ENCODE measurements around the gene SOCS4.
A peak's percentile ranks its signal among the peaks of the same experiment; 100 is the strongest.
"Not testable (repeated sequence)": the region's sequence is repeated elsewhere in the genome, so short reads cannot be mapped to it uniquely, and the experiment has no call there.

Gene SOCS4

DNA sequence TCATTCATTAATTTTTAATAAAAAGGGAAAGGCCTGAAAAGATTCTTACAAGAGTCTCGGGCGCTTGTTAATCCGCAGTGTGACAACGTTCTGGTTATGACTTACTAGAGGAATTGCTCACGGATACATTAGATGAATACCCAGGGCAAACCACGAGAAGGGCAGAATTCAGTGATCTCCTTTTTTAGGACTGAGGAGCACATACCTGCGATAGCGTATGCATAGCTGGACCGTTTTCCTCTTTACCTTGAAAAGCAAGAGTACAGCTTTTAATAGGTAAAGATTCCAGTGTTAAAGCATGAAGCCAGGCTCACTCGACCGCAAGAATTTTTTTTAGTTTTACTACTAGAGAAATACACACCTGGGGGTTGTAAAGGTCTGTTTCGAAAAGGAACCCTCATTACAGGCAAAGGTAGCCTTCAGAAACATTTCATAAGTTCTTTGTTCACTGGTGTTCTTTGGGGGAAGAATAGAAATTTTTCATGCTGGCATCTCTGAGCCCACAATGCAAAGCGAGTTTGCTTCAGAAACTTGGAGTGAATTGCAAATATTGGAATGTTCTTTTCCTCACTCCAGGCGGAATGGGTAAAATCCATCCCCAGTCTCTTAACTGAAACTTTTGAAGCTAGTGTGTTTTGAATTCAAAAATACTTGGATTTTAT is 25.4 kb downstream of the SOCS4 start:
- no peak for DNase-seq

DNA sequence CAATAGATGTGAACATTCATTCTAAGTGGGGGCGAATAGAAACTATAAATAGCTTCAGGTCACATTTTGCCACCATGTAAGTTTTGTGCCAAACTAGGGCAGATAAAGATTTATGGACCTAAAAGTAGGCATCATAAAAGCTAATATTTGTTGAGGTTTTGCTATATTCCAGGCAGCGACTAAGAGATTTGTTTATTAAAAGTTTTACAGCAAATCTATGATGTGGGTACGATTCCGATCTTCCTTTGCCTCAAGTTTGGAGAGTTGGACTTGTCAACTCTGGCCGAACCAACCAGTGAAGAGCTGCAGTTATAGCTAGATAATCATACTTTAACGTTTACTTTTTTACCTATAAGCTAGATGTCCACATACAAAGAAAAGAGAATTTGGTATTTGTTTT is 26.0 kb downstream of the SOCS4 start:
- no peak for DNase-seq

DNA sequence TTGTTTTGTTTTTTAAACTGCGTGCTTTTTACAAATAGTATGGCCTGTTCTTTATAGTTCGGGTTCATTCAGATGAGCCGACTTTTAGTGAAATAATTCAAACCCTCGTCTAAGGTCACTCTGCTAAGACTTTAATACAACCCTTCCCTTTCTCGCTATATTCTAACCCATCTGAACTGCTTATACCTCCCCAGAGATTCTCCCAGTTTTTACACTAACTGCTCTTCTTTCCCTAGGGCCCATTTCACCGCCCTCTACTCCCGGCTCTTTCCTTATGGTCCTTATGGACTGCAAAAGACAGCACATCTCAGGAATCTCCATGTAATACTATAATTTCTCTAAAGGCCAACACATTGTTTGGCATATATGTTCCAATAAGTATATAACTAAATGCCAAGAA is 26.5 kb downstream of the SOCS4 start:
- no peak for DNase-seq

DNA sequence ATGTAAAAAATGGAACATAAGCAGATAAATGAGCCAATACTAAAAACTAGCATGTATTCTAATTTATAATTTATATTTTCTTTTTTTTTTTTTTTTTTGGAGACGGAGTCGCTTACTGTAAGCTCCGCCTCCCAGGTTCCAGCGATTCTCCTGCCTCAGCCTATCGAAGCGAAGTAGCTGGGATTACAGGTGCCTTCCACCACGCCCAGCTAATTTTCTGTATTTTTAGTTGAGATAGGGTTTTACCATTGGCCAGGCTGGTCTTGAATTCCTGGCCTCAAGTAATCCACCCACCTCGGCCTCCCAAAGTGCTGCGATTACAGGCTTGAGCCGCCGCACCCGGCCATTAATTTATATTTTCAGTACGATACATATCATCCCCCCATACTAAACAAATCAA is 27.1 kb downstream of the SOCS4 start:
- no peak for DNase-seq

DNA sequence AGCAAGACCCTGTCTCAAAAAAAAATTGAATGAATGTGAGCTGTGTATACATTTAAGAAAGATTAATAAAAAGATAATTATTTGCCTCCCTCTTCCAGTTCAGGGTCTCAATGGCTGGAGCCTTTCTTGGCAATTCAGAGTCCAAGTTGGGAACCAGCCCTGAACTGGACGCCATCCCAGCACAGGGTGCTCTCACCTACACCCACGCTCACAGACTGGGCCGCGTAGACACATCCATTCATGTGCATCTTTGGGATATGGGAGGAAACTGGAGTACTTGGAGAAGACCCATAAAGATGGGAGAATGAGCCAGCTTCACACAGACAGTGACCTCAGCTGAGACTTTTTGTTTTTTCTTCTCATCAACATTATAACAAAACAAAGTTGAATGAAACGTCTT is 30.9 kb downstream of the SOCS4 start:
- no peak for DNase-seq

DNA sequence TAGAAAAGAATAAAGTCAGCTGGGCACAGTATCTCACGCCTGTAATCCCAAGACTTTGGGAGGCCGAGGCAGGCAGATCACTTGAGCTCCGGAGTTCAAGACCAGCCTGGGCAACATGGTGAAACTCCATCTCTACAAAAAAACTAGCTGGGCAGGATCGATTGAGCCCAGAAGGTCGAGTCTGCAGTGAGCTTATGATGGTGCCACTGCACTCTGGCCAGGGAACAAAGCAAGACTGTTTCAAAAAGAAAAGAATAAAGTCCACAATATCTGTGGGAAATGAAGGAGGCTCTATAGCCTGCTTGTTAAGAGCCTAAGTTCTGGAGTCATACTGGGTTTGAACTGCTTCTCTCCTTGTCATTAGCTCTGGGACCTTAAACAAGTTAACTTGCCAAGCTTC is 32.3 kb downstream of the SOCS4 start:
- no peak for DNase-seq

DNA sequence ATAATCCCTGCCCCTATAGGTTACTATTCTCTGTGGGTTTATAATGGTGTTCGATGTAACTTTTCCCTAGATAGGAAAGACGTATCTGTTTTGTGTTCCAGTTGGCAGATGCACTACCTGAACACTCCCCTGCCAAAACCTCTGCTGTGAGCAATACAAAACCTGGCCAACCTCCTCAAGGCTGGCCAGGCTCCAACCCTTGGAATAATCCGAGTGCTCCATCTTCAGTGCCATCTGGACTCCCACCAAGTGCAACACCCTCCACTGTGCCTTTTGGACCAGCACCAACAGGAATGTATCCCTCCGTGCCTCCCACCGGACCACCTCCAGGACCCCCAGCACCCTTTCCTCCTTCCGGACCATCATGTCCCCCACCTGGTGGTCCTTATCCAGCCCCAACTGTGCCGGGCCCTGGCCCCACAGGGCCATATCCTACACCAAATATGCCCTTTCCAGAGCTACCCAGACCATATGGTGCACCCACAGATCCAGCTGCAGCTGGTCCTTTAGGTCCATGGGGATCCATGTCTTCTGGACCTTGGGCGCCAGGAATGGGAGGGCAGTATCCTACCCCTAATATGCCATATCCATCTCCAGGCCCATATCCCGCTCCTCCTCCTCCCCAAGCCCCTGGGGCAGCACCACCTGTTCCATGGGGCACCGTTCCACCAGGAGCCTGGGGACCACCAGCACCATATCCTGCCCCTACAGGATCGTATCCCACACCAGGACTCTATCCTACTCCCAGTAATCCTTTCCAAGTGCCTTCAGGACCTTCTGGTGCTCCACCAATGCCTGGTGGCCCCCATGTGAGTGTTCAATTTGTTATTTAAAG is 35.7 kb downstream of the SOCS4 start:
- DNase-seq: peak; percentile 87

DNA sequence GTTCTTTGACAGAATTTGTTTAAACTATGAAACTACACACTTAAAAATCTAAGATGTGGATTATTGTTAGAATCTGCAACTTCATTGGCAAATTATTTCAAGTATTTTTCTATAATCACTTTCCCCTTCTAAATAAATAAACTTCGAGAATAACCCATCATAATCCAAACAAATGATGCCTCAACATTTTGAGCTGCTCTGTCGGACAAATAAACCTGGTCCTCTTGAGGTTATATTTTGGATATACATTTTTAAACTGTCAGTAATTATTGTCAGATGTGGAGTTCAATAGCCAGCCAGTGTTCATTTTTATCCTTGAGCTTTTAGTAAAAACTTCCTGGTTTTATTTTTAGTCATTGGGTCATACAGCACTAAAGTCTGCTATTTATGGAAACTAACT is 37.9 kb downstream of the SOCS4 start:
- not testable (repeated sequence) for DNase-seq

DNA sequence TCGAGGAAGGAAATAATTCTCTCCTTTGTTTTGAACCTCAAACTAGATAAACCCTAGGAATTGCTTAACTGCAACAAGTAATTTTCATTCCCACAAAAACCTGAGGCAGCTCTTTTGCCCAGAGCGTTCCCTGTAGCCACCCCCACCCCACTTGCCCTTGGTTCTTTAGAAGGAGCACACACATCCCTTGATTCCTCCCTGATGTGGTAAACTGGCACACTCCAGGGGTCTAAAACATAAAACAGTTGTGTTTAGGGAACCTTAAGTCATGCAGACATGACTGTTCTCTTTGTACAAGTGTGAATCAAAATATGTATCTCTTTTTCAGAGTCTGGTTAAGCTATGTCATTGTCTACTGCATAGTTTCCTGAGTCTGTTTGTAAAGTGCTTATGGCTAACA is 38.4 kb downstream of the SOCS4 start:
- no peak for DNase-seq

DNA sequence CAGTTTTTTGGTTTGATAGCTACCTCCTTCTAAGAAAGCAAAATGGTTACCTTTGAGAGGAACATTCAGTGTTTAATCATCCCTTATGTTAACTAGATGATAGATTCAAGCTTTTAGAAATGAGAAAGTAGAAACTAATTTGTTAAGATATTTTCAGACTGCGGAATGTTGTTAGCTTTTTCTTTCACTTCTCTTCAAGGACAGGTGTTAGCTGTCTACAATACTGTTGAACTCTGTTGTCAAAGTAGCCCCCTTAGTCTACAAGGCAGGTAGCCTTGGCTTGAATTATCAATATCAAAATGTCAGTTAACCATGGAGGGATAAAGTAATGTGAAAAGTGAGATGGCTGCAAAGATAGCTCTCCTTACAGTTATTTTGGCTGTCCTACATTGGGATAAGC is 39.2 kb downstream of the SOCS4 start:
- no peak for DNase-seq

DNA sequence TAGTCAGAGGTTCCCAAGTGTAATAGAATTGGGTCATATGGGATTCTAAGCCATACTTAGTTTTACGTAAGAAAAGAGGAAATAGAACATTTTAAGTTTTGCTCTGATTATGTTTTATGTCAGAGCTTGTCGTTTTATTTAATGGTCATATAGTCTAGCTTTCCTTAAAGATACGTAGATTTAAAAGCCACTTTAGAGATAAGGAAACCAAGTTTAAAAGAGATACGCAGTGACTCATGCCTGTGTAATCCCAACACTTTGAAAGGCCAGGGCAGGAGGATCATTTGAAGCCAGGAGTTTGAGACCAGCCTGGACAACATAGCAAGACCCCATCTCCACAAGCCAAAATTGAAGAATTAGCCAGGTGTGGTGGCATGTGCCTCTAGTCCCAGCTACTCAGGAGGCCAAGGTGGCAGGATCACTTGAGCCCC is 44.0 kb downstream of the SOCS4 start:
- no peak for DNase-seq

DNA sequence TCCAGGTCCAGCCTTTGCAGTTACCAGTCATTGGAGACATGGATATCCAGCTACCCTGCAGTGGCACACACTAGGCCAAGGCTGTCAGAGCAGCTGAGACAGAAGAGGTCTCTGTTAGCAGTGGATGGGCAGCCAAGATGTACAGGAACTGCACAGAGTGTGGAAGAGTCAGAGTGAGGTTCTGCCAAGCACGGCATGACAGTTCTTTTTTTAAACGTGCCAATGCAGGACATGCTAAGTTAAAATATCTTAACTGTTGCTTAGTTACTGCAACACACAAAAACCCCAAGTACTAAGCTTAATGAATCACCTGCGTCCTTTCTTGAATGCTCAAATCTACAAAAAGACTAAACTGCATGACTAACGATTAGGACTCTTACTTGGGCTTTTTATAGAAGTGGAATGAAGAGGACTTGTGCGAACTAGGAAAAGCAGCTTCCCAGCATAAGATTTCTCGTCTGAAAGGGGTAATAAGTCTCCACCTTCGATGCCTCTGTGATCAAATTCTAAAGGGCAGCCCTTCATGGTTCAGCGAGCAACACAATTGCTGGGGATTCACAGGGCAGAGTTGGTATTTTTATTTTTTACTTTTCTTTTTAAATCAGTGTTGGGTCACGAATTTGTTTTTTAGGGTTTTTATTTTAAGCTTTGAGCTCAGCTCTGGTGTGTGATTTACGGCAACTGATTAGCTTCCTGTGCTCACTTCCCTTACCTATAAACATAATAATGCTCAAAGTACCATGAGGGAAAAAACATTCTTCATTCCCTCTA is 45.0 kb downstream of the SOCS4 start:
- DNase-seq: no peak

DNA sequence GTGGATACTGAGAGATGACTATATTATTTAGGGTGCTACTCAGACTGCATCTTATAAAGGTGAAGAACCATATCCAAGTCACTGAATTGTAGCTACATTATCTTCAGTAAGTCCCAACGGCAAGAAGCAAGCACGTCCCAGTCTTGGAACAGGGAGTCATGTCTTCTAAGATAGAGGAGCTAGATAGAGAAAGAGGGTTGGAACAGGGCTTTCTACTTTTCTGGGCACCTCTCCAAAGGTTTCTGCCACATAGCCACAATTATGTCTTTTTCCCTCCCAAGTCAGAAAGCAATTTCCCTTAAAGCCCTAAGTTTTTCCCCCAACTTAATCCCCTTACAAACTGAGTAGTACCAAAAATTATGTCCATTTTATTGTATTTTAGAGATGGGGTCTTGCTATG is 46.8 kb downstream of the SOCS4 start:
- no peak for DNase-seq

DNA sequence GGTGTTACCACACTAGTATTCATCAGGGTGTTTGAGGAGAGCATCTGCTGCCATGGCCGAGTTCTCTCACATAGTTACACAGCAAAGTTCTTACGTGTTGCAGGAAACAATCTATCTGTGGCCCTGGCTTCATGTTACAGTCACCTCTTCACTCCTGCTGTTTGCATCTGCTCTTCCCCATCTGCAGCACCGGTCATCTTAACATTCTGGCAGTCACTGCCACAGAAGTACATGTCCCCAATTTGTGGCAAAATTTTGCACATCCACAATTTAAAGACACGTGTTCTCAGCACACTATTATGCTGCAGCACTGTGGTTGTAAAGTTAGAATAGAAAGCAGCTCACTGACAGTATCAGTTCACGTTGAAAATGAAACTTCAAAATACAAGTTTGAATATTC is 47.6 kb downstream of the SOCS4 start:
- DNase-seq: no peak

DNA sequence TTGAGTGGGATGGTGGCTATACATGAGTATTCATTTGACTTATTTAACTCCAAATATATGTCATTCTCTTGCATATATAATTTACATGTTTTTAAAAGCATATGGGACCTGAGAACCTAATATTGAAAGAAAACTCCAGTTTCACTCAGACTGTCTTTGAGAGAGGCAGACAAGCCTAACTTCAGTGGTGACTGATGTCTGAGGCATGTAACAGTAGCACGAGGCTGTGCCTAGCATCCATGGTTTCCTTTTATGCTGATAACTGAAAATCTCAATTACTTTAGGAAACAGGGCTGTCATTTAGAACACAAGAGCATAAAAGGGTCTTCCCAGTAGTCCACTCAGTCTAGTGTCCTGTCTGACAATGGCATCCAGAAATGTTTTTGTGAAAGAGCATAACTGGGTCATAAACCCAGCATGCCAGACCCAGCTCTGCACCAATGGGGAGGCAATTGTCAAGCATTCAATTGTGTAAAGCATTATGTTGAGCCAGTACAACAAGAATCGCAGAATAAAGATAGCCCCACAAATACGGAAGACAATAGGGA is 48.7 kb downstream of the SOCS4 start:
- DNase-seq: no peak

DNA sequence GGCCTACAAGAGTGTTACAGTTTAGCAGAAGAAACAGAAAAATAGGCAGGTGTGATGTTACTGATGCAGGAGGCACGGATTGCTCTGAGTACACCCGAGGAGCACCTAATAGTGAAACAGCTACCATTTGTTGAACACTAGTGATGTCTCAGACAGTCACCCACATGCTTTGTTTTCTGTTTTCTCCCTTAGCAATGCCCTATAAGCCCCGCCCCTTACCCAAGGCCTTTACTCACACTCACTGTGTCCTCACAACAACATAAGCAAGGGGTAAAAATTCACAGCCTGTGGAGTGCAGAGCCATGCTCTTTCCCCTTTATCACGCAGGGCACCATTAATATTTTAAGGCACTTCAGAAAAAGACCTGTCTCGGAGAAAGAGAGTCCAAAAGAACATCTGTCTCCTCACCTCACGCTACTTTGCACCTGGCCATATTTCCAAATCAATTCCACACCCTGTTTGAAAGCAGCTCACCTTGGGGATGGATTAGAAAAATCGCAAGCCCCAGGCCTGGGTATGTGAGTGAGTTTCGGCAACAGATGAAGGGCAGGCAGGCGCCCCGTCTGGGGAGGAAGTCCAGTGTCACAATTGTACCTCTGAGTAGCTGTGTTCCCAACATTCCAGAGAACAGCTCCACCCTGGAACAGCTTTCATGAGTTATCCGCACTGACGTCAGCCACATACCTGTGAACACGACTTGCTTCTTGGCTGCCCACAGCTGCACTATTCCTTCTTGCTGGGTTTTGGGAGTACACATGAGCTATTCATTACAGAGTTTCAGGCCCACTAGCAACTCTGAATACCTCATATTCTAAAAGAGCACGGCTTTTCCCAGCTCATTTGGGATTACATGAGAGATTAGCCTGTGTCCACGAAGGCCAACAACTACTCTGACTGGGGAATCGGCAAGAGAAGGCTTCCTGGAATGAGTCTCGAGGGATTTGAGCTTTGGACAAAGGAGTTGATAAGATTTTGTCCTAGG is 50.4 kb downstream of the SOCS4 start:
- DNase-seq: no peak

DNA sequence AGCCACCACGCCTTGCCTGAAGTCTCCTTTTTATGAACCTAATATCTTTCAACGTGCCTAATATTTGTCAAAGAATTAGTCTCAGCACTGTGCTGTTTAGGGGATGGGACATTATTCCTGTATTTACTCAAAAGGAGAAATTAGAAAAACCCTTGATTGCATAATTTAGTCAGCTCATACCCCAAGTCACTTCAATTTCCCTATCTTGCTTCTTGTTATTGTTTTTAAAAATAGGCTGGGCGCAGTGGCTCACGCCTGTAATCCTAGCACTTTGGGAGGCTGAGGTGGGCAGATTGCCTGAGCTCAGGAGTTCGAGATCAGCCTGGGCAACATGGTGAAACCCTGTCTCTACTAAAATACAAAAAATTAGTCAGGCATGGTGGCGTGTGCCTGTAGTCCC is 52.9 kb downstream of the SOCS4 start:
- DNase-seq: not testable (repeated sequence)

DNA sequence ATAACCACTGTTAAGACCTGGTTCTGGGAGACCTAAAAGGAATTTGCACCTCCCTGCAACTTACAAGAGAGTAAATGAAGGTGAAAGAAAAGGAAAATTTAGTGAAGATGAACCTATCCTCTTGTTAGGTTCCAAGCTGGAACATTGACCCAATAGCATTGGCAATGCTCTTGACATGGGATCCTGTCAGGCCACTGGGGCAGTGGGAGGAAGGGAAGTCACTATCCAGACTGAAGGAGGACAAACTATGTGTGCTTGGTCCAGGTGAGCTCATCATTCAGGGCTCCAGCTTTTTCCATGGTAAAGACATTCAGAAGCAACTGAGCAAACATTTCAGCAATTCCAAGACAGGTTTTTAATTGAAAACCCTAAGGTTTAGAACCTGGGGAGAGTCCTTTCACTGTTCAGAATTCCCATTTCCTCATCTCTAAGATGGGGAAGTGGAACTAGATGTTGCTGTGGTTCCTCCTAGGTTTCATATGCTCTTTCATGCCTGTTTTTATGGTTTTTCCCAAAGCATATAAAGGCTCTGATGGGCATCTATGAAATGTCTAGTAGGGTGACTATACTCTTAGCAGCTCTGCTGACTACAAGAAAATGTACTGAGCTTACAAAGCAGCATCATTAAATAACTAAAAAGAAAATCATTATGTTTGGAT is 57.5 kb downstream of the SOCS4 start:
- no peak for DNase-seq

DNA sequence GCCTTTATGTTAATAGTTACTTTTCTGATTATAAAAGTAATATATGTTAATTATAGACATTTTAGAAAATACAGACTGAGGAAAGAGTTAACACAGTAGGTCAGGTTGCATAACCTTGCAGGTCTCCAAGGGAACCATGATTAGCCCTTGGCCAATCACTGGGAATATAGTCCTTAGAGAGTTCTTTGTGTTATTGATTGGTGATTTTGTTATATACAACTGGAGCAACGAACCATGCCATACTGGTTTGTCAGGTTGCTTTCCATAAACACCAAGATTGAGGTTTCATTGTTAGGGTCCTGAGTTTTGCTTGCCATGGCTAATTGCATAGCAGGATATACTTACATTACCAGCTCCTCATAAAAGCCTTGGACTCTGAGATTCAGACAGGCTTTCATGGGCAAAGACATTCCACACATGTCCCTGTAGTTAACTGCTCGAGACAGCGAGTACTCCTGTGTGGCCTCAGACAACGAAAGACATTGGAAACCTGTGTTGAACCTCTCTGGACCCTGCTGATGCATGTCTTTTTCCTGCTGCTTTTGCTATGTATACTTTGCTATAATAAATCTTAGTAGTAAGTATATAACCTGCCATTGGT is 58.1 kb downstream of the SOCS4 start:
- no peak for DNase-seq

DNA sequence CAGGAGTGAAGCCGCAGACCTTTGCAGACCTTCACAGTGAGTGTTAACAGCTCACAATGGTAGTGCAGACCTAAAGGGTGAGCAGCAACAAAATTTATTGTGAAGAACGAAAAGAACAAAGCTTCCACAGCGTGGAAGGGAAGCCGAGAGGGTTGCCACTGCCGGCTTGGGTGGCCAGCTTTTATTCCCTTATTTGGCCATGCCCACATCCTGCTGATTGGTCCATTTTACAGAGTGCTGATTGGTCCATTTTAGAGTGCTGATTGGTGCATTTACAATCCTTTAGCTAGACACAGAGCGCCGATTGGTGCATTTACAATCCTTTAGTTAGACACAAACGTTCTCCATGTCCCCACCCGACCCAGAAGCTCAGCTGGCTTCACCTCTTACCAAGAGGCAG is 59.9 kb downstream of the SOCS4 start:
- no peak for DNase-seq

DNA sequence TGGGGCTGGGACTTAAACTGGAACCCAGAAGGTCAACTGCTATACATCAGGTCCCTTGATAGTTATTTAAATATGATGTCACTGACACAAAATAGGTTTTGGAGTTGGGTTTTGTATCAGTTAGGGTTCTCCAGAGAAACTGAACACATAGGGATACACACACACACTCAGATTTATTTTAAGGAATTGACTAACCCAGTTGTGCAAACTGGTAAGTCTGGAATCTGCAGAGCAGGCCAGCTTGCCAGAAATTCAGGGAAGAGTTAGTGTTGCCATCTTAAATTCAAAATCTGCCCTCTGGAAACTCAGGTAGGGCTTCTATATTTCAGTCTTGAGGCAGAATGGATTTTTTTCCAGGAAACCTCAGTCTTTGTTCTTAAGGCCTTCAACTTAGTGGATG is 61.3 kb downstream of the SOCS4 start:
- DNase-seq: no peak

Data from NCI-H2171 (cell line).